HG02840 (cell line): ENCODE results near the gene PDE4D.

Source experiments
- ATAC-seq: cut with Tn5 transposase; IDR thresholded peaks from one replicate; pipeline ENCODE4 v1.9.1; 2021; ENCODE audit warnings: mild to moderate bottlenecking, moderate library complexity, moderate number of reproducible peaks; ENCODE audit not compliant: unreplicated experiment, low FRiP score

PDE4D gene

DNA sequence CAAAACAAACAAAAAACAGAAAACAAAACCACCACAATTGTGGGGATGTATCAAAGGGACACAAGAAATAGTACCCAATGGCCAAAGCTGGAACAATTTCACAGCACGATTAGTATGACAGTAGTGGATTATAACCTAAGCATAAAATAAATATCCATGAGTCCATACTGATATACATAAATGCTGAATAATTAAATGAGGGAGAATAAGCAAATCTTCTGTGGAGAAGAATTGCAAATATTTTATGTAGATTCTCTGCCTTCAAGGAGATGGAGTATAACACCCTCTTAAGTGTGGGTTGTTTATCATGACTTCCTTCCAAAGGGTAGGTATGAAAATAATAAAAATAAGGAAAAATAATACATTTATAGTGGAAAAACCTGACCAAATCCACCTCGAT is 325.4 kb downstream of the PDE4D start:
- ATAC-seq: no peak

DNA sequence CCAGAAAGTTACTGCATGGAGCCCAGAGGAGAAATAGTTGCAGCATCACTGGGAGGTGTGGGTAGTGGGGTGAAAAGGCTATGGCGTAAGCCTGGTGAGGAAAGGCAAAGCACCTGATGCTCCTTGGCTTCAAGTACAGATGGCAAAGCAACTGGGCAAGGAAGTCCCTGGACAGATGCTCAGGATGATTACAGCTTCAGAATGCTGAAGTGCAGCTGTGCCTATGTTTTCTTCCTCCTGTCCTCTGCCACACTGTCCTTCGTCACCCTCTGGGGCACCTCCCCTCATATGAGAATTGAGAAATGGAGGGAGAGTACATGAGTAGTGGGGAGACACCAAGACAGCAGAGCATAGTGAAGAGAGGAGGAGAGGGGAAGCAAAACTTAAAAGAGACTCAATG is 328.0 kb downstream of the PDE4D start:
- no peak for ATAC-seq

GRCh38 chr5:59564895-59565294 is 328.6 kb downstream of the PDE4D start:
- no peak for ATAC-seq

DNA sequence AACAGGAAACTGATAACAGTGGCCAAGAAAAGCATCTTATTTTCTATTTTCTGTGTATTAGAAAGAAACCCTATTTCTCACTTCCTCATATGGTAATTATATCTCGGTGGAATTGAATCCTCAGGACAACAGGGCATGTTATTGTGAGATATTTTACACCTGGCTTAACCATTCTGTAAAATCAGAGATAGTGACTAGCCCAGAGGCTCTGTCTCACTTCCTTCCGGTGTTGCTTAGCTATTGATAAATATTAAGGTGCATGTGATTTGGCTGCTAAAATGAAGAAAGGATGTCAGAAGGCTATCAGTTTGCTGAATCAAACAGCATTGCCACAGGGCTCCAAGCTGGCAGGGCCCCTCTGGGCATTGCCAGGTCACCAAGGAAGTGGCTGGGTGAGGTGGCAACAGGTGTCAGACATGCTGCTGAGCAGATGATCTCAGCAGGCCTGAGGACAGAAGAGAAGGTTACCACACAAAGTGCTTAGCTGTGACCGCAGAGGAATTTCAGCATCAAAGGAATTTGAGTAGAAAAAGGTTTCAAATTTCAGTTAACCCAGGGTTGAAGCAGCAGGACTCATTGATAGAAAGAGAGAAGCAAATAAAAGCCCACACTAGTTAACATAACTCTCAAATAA is 330.7 kb downstream of the PDE4D start:
- ATAC-seq: peak; percentile 93

- ATAC-seq: no peak
These were observed 333.0 kb downstream of the PDE4D start for GRCh38 chr5:59560553-59560952.

DNA sequence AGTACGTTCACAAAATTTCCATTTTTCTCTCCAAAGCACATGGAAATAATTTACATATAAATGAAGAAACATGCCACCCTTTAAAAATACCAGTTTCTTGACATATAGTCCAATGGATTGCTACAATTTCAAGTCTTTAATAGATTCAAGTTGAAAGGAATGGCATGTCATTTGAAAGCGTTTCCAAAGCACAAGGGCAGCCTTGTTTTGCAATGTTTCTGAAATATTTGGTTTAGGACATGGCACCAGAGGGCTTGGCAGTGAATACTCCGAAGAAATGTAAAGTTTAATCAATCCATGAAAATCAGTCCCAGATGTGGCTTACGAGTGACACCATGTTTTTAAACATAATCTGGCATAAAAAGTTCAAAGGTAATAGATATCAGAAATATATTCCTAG is 333.7 kb downstream of the PDE4D start:
- ATAC-seq: no peak

DNA sequence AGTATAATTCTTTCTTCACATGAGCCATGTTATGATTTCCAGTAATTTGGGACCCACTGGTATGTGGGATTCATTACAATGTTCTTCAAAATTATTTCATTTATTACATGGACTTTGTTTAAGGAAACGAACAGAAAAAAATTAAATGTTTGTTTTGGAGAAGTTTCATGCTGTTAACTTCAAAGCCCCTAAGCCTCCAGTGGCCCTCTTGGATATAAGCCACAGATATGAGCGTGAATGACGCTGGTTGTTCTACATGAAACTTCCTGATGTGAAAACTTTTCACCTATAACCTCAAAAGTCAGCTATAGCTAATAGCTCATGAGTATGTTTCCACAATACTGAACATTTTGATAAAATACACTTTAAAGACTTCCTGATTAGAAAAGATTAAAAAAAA is 334.2 kb downstream of the PDE4D start:
- ATAC-seq: no peak

DNA sequence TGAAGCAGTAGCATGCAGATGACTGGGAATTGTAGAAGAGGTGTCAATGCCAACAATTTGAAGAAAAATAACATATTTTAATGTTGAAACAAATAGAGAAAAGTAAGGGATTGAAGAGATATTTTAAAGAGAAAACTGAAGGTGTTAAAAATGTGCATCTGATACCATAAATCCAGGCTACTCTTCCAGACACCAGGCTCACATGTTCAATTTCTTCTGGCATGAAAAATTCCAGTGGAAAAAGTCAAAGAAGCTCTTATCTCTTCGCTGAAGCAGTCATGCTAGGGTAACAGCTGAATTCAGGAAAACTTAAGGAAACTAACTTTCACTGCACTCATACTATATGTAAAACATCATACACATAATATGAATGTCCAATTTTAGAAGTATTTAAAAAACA is 335.0 kb downstream of the PDE4D start:
- no peak for ATAC-seq

- no peak for ATAC-seq
These were observed 336.0 kb downstream of the PDE4D start for GRCh38 chr5:59557572-59557971.

DNA sequence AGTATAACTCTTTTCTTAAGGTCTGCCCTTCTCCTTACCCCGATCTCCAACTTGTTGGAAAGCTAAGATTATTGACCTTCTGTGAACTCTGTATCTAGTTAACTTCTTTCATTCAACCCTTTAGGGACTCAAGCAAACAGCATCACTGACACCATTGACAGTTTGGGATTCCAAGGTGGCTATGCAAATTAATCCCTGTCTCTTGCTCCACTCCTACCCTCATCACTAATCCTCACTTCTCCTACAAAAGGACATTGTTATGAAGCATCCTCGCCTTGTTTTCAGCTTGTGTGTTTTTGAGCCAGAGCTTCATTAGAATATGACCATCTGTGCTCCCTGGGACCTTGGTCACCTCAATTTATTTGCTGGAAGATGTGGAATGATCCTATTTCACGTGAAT is 337.9 kb downstream of the PDE4D start:
- ATAC-seq: no peak

DNA sequence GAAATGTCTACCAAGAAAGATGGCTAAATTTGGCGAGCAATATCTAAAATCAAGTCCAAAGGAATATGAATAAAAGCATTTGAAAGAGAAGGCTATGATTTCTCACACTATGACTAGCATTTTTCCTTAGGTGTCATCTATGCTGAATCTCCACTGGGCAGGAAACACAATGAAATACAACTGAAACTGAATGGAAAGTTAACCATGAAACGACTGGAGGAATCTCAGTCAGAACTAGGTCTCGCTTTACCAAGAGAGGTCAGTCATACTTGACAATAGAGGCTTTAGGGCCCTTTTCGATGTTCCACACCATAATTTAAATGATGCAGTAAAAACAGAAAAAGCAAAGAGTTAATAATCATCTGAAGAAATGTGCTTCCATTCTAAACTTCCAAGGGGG is 339.0 kb downstream of the PDE4D start:
- no peak for ATAC-seq

- no peak for ATAC-seq
These were observed 339.5 kb downstream of the PDE4D start for GRCh38 chr5:59553992-59554391.

- ATAC-seq: no peak
These were observed 344.6 kb downstream of the PDE4D start for GRCh38 chr5:59548807-59549357.

- ATAC-seq: no peak
These were observed 345.8 kb downstream of the PDE4D start for GRCh38 chr5:59547731-59548130.

DNA sequence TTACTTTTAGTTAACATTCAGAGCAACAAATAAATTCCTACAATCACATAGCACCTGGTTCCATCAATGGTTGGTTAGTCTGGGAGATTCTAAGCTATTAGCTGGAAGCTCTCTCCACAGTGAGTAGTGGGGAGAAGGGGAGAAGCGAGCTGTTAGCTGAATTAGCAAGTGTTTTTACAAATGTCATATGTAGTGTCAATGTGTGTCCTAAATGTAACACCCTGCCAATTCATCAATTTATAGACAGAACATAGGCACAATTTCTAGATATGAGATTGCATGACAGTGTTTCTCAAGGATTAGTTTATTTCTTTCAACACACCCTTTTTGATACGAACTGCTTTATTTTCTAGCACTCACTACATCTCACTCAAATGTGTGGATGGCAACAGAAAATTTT is 349.0 kb downstream of the PDE4D start:
- ATAC-seq: no peak

- ATAC-seq: no peak
These were observed 349.6 kb downstream of the PDE4D start for GRCh38 chr5:59543821-59544442.

DNA sequence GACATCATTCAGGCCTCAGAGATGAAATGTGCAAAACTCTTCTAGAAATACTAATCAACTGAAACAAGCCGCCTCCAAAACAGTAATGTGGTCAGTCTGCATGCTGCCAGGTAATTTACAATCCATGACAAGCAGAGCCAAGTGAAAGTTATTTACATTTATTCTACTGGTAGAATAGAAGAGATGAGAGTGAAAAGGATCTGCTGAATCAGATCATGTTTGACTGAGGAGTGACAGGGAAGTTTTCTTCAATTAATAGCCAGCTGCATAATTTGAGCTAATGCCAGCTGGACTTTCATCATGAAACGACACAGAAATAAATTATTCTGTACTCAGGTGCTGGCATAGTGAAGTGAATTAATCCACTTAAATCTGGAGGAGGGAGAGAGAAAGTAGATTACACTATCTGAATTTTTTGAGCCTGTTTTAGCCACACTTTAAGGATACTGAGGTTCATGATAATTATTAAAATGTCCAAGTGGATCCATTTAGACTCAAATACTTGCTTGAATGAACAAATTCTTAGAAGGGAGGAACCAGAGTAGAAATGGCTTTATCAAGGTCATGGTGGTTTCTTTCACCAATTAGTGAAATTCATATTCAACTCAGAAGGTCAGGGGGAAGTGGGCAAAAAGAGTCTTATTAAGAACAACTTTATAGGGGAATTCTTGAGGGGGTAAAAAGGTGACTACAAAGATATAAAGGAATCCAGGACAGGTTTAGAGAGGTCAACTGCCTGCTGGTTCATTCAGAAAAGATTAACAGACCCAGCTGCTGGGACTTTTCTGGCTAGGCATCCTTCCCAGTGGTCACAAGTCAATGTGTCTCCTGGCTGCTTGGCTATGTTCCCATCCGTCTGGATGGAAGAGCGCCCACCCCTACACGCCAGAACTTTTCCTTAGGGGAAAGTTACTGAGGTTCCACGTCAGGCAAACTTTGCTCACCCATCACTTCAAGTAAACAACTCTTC is 350.4 kb downstream of the PDE4D start:
- no peak for ATAC-seq

GRCh38 chr5:59542306-59542705 is 351.2 kb downstream of the PDE4D start:
- ATAC-seq: no peak

- ATAC-seq: no peak
These were observed 353.2 kb downstream of the PDE4D start for GRCh38 chr5:59540366-59540765.

DNA sequence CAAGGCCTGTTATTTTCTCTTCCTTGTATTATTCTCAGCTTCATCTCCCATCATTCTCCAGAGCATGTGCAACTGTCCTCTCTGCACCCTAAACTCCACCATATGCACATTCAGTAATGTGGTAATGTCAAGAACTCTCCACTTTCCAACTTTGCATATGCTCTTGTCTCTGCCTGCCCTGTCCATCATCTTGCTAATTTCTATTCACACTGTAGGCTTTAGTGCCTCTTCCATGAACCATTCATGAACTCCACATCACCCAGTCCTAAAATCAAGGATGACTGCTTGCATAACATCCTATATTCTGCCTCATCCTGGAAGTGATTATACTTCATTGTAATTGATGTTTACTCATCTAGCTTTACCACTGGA is 354.8 kb downstream of the PDE4D start:
- ATAC-seq: no peak
